LNCAP (cell line): ENCODE results near the gene VMAC.

ENCODE experiments used
- TF ChIP-seq, protein P1 (sequence below): fragments of 450-650 bp; IDR thresholded peaks from 2 replicates; pipeline ENCODE4 v1.5.1; 2017; ENCODE audit warnings: mild to moderate bottlenecking

Gene VMAC

DNA sequence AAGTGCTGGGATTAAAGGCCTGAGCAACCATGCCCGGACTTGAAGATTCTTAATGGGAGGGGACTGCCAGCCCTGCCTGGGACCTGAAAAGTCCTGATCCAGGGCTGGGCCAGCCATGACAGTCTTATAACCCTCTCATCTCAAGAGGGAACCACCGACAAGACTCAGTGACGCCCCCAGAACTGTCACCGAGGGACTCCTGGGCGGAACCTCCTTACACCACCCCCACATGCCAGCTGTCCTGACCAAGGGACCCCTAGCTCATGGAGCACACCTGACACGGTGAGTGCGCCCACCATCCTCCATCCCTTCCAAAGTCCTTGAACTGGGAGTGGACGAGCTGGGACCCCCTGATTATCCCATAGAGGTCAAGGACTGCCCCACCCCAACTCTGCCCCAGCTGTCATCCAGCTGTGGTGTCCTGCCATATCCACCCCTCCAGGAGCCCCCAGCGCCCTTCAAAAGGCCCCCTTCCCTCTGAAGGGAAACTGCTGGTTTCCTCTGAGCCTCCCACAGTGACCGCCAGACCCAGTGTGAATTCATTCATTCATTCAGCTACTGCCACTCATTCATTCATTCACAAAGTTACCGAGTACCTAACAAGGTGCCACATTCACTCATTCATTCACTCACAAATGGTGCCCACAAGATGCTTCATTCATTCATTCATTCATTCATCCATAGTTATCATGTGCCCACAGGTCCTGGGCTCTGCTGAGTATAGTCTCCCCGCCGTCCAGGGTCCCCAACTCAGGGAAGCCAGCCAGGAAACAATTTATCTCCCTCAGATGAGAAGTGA, 4.7 kb upstream of the VMAC start:
- TF ChIP-seq, protein P1, sequence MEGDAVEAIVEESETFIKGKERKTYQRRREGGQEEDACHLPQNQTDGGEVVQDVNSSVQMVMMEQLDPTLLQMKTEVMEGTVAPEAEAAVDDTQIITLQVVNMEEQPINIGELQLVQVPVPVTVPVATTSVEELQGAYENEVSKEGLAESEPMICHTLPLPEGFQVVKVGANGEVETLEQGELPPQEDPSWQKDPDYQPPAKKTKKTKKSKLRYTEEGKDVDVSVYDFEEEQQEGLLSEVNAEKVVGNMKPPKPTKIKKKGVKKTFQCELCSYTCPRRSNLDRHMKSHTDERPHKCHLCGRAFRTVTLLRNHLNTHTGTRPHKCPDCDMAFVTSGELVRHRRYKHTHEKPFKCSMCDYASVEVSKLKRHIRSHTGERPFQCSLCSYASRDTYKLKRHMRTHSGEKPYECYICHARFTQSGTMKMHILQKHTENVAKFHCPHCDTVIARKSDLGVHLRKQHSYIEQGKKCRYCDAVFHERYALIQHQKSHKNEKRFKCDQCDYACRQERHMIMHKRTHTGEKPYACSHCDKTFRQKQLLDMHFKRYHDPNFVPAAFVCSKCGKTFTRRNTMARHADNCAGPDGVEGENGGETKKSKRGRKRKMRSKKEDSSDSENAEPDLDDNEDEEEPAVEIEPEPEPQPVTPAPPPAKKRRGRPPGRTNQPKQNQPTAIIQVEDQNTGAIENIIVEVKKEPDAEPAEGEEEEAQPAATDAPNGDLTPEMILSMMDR: no peak

DNA sequence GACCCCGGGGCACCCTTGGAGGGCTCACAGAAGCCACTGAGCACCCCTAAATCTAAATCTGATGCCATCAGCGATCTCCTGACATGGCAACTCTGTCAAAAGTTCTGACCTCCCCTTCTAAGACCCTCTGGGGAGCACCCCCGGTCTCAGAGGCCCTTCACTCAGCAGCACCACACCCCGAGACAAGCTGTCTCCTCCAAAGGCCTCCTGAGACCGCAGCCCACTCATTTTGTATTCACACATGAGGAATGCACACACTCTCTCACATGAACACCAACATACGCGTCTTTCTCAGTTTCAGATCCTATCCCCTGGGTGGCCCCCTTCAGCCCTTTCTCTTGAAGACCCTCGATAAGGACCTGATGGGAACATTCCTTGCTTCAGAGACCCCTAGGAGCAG, 3.7 kb upstream of the VMAC start:
- TF ChIP-seq, protein P1: no peak

DNA sequence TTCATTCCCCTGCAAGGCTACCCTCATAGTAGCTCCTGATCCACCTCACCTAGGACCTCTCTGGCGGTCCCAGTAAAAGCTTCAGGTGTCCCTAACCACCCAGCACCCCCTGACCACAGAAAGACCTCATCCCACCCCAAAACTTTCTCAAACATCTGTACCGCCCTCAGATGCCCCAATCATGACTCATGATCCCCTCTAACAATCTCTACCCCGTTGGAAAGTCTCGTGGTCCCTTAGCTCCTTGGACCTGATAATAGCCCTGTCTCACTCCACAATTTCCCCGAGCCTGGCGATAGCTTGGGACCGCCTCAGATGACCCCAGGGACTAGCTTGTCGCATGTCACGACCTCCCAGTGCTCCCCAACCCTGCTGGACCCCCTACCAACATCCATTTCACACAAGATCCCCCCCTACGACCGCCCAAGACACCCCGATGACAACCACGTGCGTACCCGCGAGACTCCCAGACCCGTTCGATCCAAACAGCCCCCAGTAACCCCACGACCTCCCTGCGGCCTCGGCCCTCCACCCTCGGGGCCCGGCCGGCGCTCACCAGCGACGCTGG, 1.5 kb upstream of the VMAC start:
- TF ChIP-seq, protein P1: no peak

DNA sequence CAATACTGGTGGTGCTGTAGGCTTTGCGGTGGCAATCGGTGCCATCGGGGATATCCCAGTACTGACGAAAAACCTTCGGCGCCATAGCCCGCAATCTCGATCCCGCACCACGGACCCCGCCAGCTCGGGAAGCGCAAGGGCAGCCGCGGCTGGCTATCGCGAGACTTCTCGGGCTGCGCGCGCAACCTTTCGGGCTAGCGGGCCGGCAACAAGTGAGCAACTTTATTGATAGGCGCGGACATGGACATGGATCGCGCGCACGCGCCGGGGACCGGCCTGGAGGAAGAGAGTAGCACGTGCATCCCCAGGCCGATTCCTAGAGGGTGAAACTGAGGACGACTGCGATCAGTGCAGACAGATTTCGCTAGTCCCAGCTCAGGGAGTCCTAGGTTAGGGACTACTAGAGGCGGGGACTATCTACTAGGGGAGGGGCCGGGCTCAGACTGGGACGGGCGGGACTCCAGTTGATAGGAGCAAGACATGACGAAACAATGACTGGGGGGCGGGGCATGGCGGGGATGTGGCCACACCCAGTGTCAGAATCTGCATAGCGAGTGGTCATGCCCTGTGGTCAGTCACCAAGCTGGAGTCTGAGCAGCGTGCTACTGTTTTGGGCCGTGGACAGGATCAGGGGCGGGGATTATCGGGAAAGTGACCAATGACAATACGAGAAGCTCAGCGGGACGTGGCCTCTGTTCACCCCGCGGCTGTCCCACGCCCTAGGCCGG, 884 bp upstream of the VMAC start, which contains the start of gene NDUFA11:
TSS of gene NDUFA11 (minus strand) at position 167 of the 728 bp plus-strand sequence. CDS start at position 85, 82 bp downstream.
- TF ChIP-seq, protein P1: no peak

DNA sequence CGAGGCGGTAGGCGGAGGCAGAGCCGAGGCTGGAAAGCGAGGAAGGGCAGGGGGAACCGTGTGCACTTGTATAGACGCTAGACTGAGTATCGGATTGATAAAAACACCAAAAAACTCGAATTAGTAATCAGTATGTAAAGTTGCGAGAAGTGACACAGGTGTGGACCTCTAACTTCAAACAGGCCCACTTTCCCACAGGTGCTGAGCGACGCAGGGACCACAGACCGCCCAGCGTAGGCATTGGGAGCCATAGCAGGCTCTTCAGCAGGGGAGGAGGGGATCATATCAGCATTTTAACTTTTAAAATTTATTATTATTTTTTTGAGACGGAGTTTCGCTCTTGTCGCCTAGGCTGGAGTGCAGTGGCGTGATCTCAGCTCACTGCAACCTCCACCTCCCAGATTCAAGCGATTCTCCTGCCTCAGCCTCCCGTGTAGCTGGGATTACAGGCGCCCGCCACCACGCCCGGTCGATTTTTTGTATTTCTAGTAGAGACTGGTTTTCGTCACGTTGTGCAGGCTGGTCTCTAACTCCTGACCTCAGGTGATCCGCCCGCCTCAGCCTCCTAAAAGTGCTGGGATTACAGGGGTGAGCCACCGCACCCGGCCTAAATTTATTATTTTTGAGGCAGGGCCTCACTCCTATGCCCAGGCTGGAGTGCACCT, 574 bp downstream of the VMAC start:
- TF ChIP-seq, protein P1: no peak

DNA sequence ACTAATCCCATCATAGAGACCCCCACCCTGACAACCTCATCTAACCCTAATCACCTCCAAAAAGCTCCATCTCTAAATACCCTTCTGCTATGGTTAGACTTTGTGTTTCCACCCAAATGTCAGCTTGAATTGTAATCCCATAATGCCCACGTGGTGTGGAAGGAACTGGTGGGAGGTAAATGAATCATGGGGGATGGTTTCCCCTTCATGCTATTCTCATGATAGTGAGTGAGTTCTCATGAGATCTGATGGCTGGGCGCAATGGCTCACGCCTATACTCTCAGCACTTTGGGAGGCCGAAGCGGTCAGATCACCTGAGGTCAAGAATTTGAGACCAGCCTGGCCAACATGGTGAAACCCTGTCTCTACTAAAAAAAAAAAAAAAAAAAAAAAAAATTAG, 2.6 kb downstream of the VMAC start:
- TF ChIP-seq, protein P1: no peak

DNA sequence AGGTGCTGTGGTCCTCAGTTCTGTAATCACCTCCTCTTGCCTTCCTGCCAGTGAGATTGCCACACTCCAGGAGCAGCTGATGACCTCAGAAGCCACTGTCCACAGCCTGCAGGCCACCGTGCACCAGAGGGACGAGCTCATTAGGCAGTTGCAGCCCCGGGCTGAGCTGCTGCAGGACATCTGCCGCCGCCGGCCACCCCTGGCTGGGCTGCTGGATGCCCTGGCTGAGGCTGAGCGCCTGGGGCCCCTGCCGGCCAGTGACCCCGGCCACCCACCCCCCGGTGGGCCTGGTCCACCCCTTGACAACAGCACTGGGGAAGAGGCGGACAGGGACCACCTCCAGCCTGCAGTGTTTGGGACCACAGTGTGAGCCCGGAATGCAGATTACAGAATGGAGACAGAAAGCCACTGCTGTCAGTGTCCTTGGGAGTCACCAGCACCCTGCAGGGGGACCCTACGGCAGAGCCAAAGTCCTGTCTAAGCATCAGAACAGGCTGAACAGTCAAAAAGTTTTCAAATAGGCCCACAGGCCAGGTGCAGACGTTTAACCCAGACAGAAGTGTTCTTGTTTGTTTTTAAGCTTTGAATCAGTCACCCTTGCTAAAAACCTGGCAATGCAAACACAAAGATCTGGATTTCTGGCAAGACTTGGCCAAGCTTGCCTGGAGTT, 4.2 kb downstream of the VMAC start:
- TF ChIP-seq, protein P1: no peak
